CD4-positive, alpha-beta T cell (primary cell): ENCODE measurements around the gene HDAC7. TPM values are rescaled to one million over a fixed set of nuclear protein-coding genes. Genes with fewer than 3 reads are reported as not detected.

Source experiments
- ATAC-seq: fragments of 200-7000 bp; cut with Tn5 transposase; one replicate; pipeline ENCODE4 v1.10.0; 2022; ENCODE audit warnings: mild to moderate bottlenecking; ENCODE audit not compliant: poor library complexity
- CTCF ChIA-PET: fragments of 350-600 bp; sonication (Branson Sonifier 250); formaldehyde crosslinking; loops from one replicate; lab custom pipeline; 2021; ENCODE audit warnings: antibody characterized with exemption, inconsistent platforms; lab: Charles Lee
- POLR2A ChIA-PET: fragments of 350-600 bp; sonication (Branson Sonifier 250); formaldehyde crosslinking; loops from one replicate; lab custom pipeline; 2021; ENCODE audit warnings: antibody characterized with exemption, inconsistent platforms; lab: Charles Lee
- DNase-seq, 14 experiments: peaks; one replicate each; pipeline ENCODE4 v3.0.0-alpha.2; 2013 to 2020; ENCODE audit warnings: mixed read lengths in 2 of 14
- H3K27ac ChIP-seq, 2 donors: one replicate each; pipeline versions ENCODE4 v1.5.1 to v1.7.0; 2013; ENCODE audit warnings: low read length in 2 of 2, low read depth in 1 of 2, mild to moderate bottlenecking in 1 of 2
- H3K27me3 ChIP-seq, 2 experiments: 1 replicate in 1 of 2; 2 replicates in 1 of 2; pipeline versions ENCODE4 v1.6.1 to v1.7.0; 2013; ENCODE audit warnings: low read length in 2 of 2, control low read depth in 1 of 2, mild to moderate bottlenecking in 1 of 2, moderate library complexity in 1 of 2; ENCODE audit not compliant: insufficient read depth in 2 of 2, control insufficient read depth in 1 of 2
- H3K36me3 ChIP-seq: one replicate; pipeline ENCODE4 v1.6.1; 2013; ENCODE audit warnings: low read length, control low read depth; ENCODE audit not compliant: insufficient read depth
- H3K4me1 ChIP-seq: one replicate; pipeline ENCODE4 v1.6.1; 2013; ENCODE audit warnings: low read length, control low read depth; ENCODE audit not compliant: insufficient read depth
- H3K4me3 ChIP-seq: one replicate; pipeline ENCODE4 v1.5.1; 2013; ENCODE audit warnings: mild to moderate bottlenecking, low read length, moderate library complexity
- H3K9me3 ChIP-seq, 2 experiments: 1 replicate in 1 of 2; 2 replicates in 1 of 2; pipeline versions ENCODE4 v1.6.1 to v1.7.0; 2013; ENCODE audit warnings: low read length in 2 of 2, mild to moderate bottlenecking in 2 of 2, control low read depth in 1 of 2, moderate library complexity in 1 of 2; ENCODE audit not compliant: control insufficient read depth in 1 of 2, insufficient read depth in 1 of 2
- H3K27ac Mint-ChIP-seq: one replicate; pipeline ENCODE4 v1.8.0; 2020; ENCODE audit warnings: mixed read lengths
- H3K27me3 Mint-ChIP-seq: one replicate; pipeline ENCODE4 v1.8.0; 2021; ENCODE audit warnings: mixed read lengths
- H3K36me3 Mint-ChIP-seq: one replicate; pipeline ENCODE4 v1.8.0; 2021; ENCODE audit warnings: low read depth, mixed read lengths
- H3K4me1 Mint-ChIP-seq: one replicate; pipeline ENCODE4 v1.8.0; 2021; ENCODE audit warnings: low read depth, mixed read lengths
- H3K4me3 Mint-ChIP-seq: one replicate; pipeline ENCODE4 v1.8.0; 2020; ENCODE audit warnings: mild to moderate bottlenecking, mixed read lengths
- H3K9me3 Mint-ChIP-seq: one replicate; pipeline ENCODE4 v1.8.0; 2020; ENCODE audit warnings: mixed read lengths
- CTCF ChIP-seq: fragments of 200-600 bp; IDR thresholded peaks from one replicate; pipeline ENCODE4 v1.8.0; 2022; ENCODE audit warnings: antibody characterized with exemption, mild to moderate bottlenecking
- intact Hi-C, 2 experiments: fragments of 100-400 bp; cut with DNase I in 1 of 2; cut with micrococcal nuclease in 1 of 2; formaldehyde crosslinking; loops; one replicate each; pipeline versions ENCODE4 v1.15.1 to v1.9.0; 2023 to 2025; cut with DNase I, micrococcal nuclease
- total RNA-seq, 174 experiments: library from RNA in 2 of 174; stranded (reverse) in 2 of 174; gene quantifications; one replicate each; pipeline ENCODE4 v1.2.3 and lab custom pipeline; 2021 to 2026

HDAC7 gene
- total RNA-seq, 2 experiments from 2014 or later, result 116 to 122 TPM

- H3K4me1 ChIP-seq, result peaks cover 96% of the 10 kb centered on the region
- H3K27ac Mint-ChIP-seq, result peak overlapping the region; percentile 85
- TF ChIP-seq CTCF, result peak; percentile 15
- ChIA-PET CTCF (interaction anchor here (0.7 to 7.3 kb wide), 10 partner anchors 10 to 61 kb away, joined by 3 to 65 read pairs (median 4); partner anchors contain the start of gene HDAC7), POLR2A (interaction anchor here (0.8 to 2.6 kb wide), 7 partner anchors 8 to 32 kb away, joined by 3 to 12 read pairs (median 5); no protein-coding TSS in a partner anchor)
- intact Hi-C loops, result no loop called here
- H3K27me3 Mint-ChIP-seq, result no peaks in the 10 kb centered on the region
- DNase-seq (peak in 2 of 14 experiments; percentile 47 to 52), ATAC-seq (peak; percentile 47)
- H3K36me3 ChIP-seq, result peaks cover 71% of the 10 kb centered on the region
- no peak overlapping the region for H3K4me3 ChIP-seq
- H3K4me1 Mint-ChIP-seq, result peaks cover 82% of the 10 kb centered on the region
- no peaks in the 10 kb centered on the region for H3K9me3 ChIP-seq
- H3K27me3 ChIP-seq, result no peaks in the 10 kb centered on the region
- H3K27ac ChIP-seq, result peak overlapping the region; percentile 18 to 23
- peak overlapping the region; percentile 77 for H3K4me3 Mint-ChIP-seq
- no peaks in the 10 kb centered on the region for H3K9me3 Mint-ChIP-seq
- peaks cover 63% of the 10 kb centered on the region for H3K36me3 Mint-ChIP-seq
These were observed 17.4 kb downstream of the HDAC7 start for GRCh38 chr12:47802312-47802711.

- peaks cover 68% of the 10 kb centered on the region for H3K36me3 Mint-ChIP-seq
- H3K4me1 Mint-ChIP-seq, result peaks cover 78% of the 10 kb centered on the region
- no peak for ATAC-seq
- Histone ChIP-seq H3K27ac (peak overlapping the region in 1 of 2 donors; percentile 18), H3K9me3 (no peaks in the 10 kb centered on the region), H3K4me3 (no peak overlapping the region), H3K27me3 (no peaks in the 10 kb centered on the region), H3K4me1 (peaks cover 92% of the 10 kb centered on the region), H3K36me3 (peaks cover 75% of the 10 kb centered on the region)
- TF ChIP-seq CTCF, result no peak
- H3K27ac Mint-ChIP-seq, result peak overlapping the region; percentile 85
- ChIA-PET CTCF (interaction anchor here (1.1 to 7.3 kb wide), 9 partner anchors 10 to 60 kb away, joined by 3 to 65 read pairs (median 4); partner anchors contain the start of gene HDAC7), POLR2A (interaction anchor here (0.8 to 2.6 kb wide), 7 partner anchors 8 to 32 kb away, joined by 3 to 12 read pairs (median 5); no protein-coding TSS in a partner anchor)
- DNase-seq, result no peak
- intact Hi-C loops, result no loop called here
- peak overlapping the region; percentile 23 for H3K4me3 Mint-ChIP-seq
- H3K27me3 Mint-ChIP-seq, result no peaks in the 10 kb centered on the region
- no peaks in the 10 kb centered on the region for H3K9me3 Mint-ChIP-seq
These were observed 17.8 kb downstream of the HDAC7 start for GRCh38 chr12:47801904-47802246.

GRCh38 chr12:47801170-47801903 is 18.4 kb downstream of the HDAC7 start:
- no peak for DNase-seq
- peaks cover 73% of the 10 kb centered on the region for H3K4me1 Mint-ChIP-seq
- ATAC-seq, result no peak

More at GRCh38 chr12:47801170-47801903, 18.4 kb downstream of the HDAC7 start:
- CTCF ChIA-PET, result interaction anchor here (1.1 to 7.3 kb wide), 9 partner anchors 11 to 60 kb away, joined by 3 to 65 read pairs (median 4); partner anchors contain the start of gene HDAC7
- Mint-ChIP-seq H3K9me3 (no peaks in the 10 kb centered on the region), H3K36me3 (peaks cover 69% of the 10 kb centered on the region), H3K27me3 (no peaks in the 10 kb centered on the region), H3K4me3 (peak overlapping the region; percentile 23), H3K27ac (peak overlapping the region; percentile 85)
- intact Hi-C loops, result no loop called here
- no peaks in the 10 kb centered on the region for H3K9me3 ChIP-seq
- no peak for TF ChIP-seq CTCF
- peaks cover 79% of the 10 kb centered on the region for H3K36me3 ChIP-seq
- no peaks in the 10 kb centered on the region for H3K27me3 ChIP-seq
- H3K27ac ChIP-seq, result no peak overlapping the region
- POLR2A ChIA-PET, result interaction anchor here (0.9 to 2.6 kb wide), 5 partner anchors 11 to 33 kb away, joined by 3 to 12 read pairs (median 6); no protein-coding TSS in a partner anchor
- no peak overlapping the region for H3K4me3 ChIP-seq
- peaks cover 86% of the 10 kb centered on the region for H3K4me1 ChIP-seq
